Fibroblast of the conjunctiva (primary cell): Measurements from ENCODE around the gene CCL3.
"Not testable (repeated sequence)": the region's sequence is repeated elsewhere in the genome, so short reads cannot be mapped to it uniquely, and the experiment has no call there.

ENCODE experiments used
- DNase-seq: peaks from one replicate; pipeline ENCODE4 v3.0.0-alpha.2; 2010; ENCODE audit warnings: low read depth

Gene CCL3

DNA sequence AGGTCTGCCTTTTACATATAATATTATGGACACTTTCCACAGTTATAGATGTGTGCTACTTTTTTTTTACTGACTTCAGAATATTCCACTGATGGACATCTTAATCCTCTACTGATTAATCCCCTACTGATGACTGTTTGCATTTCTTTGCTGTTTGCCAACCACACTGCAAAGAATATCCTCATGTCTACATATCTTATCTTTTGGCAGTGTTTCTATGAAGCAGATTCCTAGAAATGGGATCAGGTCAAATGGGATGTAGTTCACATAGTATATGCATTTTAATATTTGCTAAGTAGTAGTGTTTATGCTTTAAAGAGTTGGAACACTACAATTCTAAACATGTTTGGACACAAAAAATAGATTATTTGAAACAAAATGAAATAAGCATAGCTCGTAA lies 3.2 kb downstream of the CCL3 start:
- DNase-seq: no peak

DNA sequence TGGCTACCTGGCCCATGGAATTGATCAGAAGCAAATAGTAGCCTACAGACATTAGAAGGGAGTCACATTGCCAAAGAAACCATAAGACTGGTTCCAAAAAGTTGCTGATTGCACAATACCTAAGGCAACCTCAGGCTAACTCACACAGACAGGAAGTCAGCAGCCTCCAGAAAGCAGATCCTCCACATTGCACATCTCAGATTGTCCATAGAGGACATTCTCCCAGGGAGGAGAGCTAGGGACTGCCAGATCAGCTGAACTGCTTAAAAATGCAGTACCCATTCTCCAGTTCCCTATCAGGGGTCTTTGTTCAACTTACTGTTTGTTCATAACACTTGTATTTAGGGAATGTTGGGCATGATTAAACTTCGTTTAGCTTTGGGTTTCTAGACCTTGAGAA lies 4.2 kb downstream of the CCL3 start:
- no peak for DNase-seq

DNA sequence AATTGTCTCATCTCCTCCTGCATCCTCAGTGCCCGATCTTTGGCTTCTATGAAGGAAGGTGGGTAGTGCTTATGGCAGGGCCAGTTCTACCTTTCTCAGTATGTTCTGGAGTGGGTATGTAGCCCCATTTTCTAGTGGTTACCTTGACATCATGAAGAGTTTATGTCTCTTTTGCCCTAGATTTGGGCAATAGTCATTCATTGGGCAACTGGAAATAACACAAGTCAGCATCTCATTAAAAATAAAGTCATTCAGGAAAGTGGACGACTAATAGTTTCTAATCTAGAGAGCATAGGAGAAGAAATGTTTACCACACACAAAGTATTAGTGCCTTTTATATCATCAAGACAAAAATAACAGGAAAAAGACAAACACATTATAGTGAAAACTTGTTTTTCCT lies 6.3 kb downstream of the CCL3 start:
- not testable (repeated sequence) for DNase-seq

DNA sequence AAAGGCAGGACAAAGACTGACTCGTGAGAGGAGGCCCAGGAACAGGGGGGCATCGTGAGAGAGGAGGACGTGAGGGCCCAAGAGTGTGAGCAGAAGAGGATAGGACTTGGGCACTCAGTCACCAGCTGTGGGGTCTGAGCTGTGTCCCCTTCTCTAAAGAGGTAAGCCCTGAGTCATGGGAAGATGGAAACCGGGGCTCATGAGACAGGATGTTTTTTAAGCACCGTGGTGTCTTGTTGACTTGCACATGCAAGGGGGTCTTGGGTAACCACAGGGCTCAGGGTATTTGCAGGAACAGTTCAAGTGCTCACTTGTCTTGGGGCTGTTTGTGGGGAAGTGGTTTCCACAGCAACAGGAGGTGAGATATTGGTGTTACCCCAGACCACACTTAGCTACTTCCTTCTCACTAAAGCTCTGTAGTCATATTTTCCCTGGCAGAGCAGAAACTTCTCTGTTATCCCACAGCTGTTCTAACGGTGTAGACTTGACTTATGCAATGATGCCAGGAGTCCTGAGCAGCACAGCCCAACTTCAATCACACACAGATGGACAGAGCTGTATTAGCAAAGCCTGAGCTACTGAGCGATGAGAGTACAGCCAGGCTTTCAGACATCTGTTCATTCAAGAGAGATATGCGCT lies 7.3 kb downstream of the CCL3 start:
- not testable (repeated sequence) for DNase-seq

DNA sequence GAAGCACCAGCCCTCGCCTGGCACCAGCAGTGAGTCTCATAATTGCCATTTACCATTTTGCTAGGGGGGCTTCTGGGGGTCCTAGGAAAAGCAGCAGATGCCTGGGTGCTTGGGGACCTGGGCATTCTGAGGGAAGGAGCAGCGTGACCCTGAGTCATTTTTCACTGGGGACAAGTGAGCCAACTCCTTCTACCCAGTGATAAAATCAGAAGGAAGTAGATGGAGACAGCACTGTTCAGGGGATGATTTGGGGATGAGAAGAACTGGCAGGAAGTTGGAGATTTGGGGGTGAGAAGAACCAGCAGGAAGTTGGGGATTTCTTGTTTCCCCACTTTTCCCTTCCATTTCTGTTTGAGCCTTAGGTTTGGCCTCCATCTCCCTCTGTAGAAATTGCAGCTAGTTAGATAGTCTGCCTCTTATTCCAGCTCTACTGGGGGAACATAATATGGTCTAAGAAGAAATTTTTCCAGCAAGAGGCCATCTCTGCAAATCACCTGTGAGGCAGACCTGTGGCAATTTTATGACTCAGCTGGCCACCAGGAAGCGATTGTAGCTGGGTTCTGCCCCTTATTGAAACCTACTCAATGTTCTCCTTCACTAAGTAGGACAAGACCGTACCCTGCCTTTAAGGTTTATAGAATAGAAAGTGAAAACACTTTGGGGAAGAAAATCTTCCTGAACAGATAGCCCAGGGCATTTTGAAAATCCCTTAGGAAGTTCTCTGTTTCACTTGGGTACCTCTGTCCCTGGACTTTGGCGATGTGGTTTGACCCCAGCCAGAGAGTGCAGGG lies 8.1 kb downstream of the CCL3 start:
- not testable (repeated sequence) for DNase-seq

- DNase-seq: no peak
Observed at GRCh38 chr17:36074365-36074764, 15.6 kb downstream of the CCL3 start.

GRCh38 chr17:36072431-36073121 lies 17.4 kb downstream of the CCL3 start:
- DNase-seq: no peak

GRCh38 chr17:36071751-36072150 lies 18.2 kb downstream of the CCL3 start:
- DNase-seq: no peak

- no peak for DNase-seq
Observed at GRCh38 chr17:36070427-36070826, 19.5 kb downstream of the CCL3 start.

DNA sequence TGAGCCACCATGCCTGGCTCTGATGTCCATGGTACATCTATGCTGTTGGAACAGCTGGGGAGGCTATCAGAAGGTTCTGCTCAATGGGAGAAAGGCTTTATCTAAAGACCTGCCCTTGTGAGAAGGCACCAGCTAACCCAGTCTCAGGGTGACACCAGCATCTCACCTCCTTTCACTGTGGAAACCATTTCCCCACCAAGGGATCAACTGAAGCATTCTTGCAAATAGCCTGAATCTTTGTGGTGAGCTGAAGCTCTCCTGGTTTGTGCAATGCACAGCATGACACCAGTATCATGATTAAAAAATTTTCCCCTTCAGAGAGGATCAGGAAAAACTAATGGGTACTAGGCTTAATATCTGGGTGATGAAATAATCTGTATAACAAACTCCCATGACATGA lies 20.8 kb downstream of the CCL3 start:
- no peak for DNase-seq

DNA sequence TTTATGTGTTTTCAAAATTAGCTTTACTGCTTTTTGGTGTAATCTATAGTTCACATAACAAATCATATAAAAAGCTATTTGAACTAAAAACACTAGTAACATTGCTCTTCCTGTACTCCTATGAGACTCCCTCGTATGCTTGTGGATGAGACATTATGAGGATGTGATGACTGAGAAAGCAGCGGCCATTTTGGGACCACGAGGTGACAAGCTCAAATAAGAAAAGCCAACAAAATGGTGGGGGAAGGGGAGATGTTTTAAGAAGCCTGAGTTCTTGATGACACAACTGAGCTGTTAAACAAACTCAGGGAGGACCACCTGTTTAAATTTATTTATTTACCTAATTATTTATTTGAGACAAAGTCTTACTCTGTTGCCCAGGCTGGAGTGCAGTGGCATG lies 21.4 kb downstream of the CCL3 start:
- DNase-seq: no peak

DNA sequence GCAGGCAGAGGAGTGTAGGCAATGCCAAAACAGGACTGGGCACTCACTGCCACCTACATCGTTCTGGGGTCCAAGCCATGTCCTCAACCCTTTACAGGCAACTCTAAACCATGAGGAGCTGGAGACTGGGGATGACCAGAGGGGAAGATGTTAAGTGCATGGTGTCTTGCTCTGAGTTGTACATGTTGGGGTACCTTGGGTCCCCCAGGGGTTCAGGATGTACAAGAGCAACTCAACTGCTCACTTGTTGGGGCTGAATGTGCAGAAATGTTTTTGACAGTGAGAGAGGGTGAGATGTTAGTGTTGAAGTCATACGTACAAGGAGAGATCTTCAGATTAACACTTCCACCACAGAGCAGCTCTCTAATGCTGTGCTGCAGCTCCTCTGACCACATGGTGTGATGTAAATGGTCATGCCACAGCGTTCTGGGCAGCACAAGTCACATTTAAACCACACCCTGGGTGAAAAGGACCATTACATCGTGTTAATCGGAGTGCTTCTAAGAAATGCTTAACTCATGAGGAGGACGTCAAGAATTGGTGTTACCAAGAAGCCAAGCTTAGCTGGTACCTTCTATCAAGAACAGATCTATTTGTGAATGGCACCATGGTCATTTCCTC lies 23.5 kb downstream of the CCL3 start:
- no peak for DNase-seq

- DNase-seq: no peak
Observed at GRCh38 chr17:36063786-36064541, 26.0 kb downstream of the CCL3 start, which contains the start of gene CCL18. CCL18 (plus strand) TSS chr17:36064272; CDS start chr17:36064343, 71 bp downstream.

DNA sequence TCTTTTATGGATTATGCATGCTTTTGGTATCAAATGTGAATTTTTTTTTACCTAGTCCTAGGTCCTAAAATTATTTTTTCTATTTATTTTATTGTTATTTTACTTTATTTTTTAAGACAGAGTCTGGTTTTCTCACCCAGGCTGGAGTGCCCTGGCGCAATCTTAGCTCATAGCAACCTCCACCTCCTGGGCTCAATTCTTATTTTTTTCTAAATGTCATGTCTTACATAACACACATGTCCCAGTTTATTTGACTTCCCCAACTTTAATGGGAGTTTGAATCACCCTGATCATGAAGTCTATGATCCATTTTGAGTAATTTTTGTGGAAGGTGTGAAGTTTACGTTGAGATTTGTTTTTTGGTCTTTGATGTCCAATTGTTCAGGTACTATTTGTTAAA lies 29.1 kb downstream of the CCL3 start:
- DNase-seq: no peak

DNA sequence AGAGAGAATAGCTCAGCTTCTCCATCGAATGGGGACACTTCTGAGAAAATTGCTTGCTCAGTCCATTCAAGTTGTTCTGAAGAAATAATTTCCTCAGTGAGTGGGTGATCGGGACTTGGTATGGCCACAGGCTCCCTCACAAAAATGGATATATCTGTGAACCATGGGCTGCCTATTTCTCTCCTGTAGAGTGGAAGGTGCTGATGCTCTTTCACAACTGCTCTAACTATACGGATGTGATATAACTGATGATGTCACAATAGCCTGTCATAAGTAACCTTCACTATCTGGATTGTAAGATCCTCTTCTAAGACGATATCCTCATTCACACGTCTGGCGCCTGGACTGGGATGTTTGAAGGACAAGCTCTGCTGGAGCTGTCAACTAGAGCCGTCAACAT lies 30.5 kb downstream of the CCL3 start:
- DNase-seq: no peak

- no peak for DNase-seq
Observed at GRCh38 chr17:36057911-36058310, 32.0 kb downstream of the CCL3 start.

DNA sequence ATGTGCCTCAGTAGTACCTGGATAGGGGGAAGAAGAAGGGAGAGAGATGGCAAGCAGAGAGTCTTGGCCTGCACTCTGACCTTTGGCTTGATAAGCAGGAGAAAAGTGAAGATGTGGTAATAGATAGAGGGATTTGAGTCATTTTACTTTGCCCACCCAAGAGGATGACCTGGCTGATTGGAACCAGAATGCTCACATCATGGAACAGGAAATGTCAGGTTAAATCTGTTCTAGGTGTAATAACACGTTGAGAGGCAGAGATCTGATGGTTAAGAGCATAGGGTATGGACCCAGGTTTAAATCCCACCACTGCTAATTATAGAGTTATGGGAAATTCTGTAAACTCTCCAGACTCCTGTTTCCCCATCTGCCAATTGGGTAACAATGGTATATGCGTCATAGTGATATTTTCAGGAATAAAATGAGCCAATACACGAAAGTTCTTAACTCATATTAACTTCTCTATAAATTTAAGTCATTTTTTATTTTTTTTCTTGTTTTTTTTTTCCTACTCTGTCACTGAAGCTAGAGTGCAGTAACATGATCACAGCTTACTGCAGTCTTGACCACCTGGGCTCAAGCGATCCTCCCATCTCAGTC lies 33.9 kb downstream of the CCL3 start:
- DNase-seq: no peak

GRCh38 chr17:36055171-36055570 lies 34.8 kb downstream of the CCL3 start:
- DNase-seq: no peak

DNA sequence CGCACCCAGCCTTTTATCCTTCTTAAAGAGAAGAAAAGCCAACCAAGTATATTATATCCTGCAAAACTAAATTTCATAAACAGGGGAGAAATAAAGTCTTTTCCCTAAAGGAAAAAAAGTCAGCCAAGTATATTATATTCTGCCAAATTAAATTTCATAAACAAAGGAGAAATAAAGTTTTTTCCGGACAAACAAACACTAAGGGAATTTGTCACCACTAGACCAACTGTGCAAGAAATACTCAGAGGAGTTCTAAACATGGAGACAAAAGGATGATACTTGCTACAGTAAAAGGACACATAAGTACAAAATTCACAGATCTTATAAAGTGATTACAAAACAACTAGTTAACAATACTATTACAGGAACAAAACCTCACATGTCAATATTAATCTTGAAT lies 40.3 kb downstream of the CCL3 start:
- DNase-seq: no peak

- no peak for DNase-seq
Observed at GRCh38 chr17:36048066-36048465, 41.9 kb downstream of the CCL3 start.
